Natural killer cell (primary cell): ENCODE data around the gene UBE2D4. TPM values are rescaled to one million over a fixed set of nuclear protein-coding genes. Genes with fewer than 3 reads are reported as not detected.

Experiments
- ATAC-seq, 3 donors: fragments of 150-1000 bp in 2 of 3; fragments of 200-7000 bp in 1 of 3; cut with Tn5 transposase; 1 replicate in 1 of 3; 2 replicates in 2 of 3; pipeline ENCODE4 v1.10.0; 2021; ENCODE audit warnings: mild to moderate bottlenecking in 2 of 3, moderate library complexity in 2 of 3
- DNase-seq, 2 donors: peaks; one replicate each; pipeline versions ENCODE4 v3.0.0 to v3.0.0-alpha.2; 2013 to 2021; ENCODE audit warnings: mixed read lengths in 1 of 2
- H3K27ac ChIP-seq: one replicate; pipeline ENCODE4 v1.5.1; 2013; ENCODE audit warnings: mild to moderate bottlenecking, low read length
- H3K27me3 ChIP-seq: one replicate; pipeline ENCODE4 v1.6.1; 2013; ENCODE audit warnings: low read length; ENCODE audit not compliant: control insufficient read depth, insufficient read depth
- H3K36me3 ChIP-seq: one replicate; pipeline ENCODE4 v1.6.1; 2013; ENCODE audit warnings: low read length; ENCODE audit not compliant: control insufficient read depth, insufficient read depth
- H3K4me1 ChIP-seq: one replicate; pipeline ENCODE4 v1.6.1; 2013; ENCODE audit warnings: low read length; ENCODE audit not compliant: control insufficient read depth, insufficient read depth
- H3K4me3 ChIP-seq: one replicate; pipeline ENCODE4 v1.5.1; 2013; ENCODE audit warnings: low read length
- H3K9me3 ChIP-seq: one replicate; pipeline ENCODE4 v1.6.1; 2013; ENCODE audit warnings: low read length; ENCODE audit not compliant: control insufficient read depth, insufficient read depth
- H3K27ac Mint-ChIP-seq, 2 donors: one replicate each; pipeline ENCODE4 v1.8.0; 2022; ENCODE audit warnings: mild to moderate bottlenecking in 2 of 2, mixed read lengths in 2 of 2, moderate library complexity in 1 of 2
- H3K27me3 Mint-ChIP-seq, 2 donors: one replicate each; pipeline ENCODE4 v1.8.0; 2022; ENCODE audit warnings: low read depth in 2 of 2, mixed read lengths in 2 of 2
- H3K36me3 Mint-ChIP-seq: one replicate; pipeline ENCODE4 v1.8.0; 2022; ENCODE audit warnings: mixed read lengths
- H3K4me1 Mint-ChIP-seq, 2 donors: one replicate each; pipeline ENCODE4 v1.8.0; 2022; ENCODE audit warnings: mixed read lengths in 2 of 2
- H3K4me3 Mint-ChIP-seq: one replicate; pipeline ENCODE4 v1.8.0; 2022; ENCODE audit warnings: mild to moderate bottlenecking, moderate library complexity, mixed read lengths
- H3K9me3 Mint-ChIP-seq, 2 donors: one replicate each; pipeline ENCODE4 v1.8.0; 2022; ENCODE audit warnings: mixed read lengths in 2 of 2
- whole genome bisulfite sequencing: methylation state at CpG from one replicate; pipeline ENCODE4 v1.1.7; 2013; ENCODE audit warnings: missing lambda C conversion rate; ENCODE audit not compliant: insufficient coverage; 5-methylcytosine and 5-hydroxymethylcytosine counted together
- intact Hi-C: fragments of 100-400 bp; cut with micrococcal nuclease; formaldehyde crosslinking; loops from one replicate; pipeline ENCODE4 v1.14.2; 2022
- total RNA-seq, 4 donors: library from RNA; stranded (reverse); fragments of 120-200 nt in 1 of 4; gene quantifications; one replicate each; pipeline versions ENCODE4 v1.2.3 to v1.2.4, GENCODE V29; 2013 to 2022
- TF ChIP-seq, protein P1 (sequence below): fragments of 200-600 bp; IDR thresholded peaks from one replicate; pipeline ENCODE4 v1.8.0; 2022; ENCODE audit warnings: antibody characterized with exemption

UBE2D4 gene
- total RNA-seq, 3 donors from 2014 or later (not counting 1 experiment from before 2014, with no cell fraction given), result 5.3 to 10.6 (median 9.6) TPM

DNA sequence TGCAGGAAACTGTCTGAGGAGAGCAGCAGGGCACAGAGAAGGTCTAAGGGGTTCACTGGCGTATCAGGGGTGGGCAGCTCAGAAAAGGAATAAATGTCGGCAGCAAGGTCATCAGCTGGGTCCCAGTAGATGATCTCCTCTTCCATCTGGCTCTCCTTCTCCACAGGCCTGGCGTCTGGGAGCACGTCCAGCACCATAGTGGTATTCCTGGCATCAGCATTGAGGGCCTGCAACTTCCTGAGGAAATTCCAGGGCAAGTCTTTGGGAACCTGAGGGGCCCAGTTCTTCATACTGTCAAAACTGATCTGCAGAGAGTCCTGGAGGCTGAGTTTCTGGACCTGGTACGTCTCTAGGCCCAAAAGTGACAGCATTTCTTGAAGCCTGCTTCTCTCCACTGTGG lies 47.4 kb upstream of the UBE2D4 start:
- intact Hi-C loops, result no loop called here
- 96% methylated on average over 5 of the region's 5 CpGs for WGBS
- Histone ChIP-seq H3K4me1 (peaks cover 13% of the 10 kb centered on the region), H3K36me3 (peaks cover 38% of the 10 kb centered on the region), H3K4me3 (no peak overlapping the region), H3K27ac (no peak overlapping the region), H3K9me3 (no peaks in the 10 kb centered on the region), H3K27me3 (no peaks in the 10 kb centered on the region)
- DNase-seq (no peak), ATAC-seq (no peak)
- Mint-ChIP-seq H3K4me1 (peaks cover 6 to 17% of the 10 kb centered on the region in 2 donors), H3K9me3 (no peaks in the 10 kb centered on the region), H3K4me3 (no peak overlapping the region), H3K27me3 (no peaks in the 10 kb centered on the region), H3K36me3 (peaks cover 8% of the 10 kb centered on the region), H3K27ac (peak overlapping the region in 1 of 2 donors; percentile 11)
- TF ChIP-seq, protein P1, sequence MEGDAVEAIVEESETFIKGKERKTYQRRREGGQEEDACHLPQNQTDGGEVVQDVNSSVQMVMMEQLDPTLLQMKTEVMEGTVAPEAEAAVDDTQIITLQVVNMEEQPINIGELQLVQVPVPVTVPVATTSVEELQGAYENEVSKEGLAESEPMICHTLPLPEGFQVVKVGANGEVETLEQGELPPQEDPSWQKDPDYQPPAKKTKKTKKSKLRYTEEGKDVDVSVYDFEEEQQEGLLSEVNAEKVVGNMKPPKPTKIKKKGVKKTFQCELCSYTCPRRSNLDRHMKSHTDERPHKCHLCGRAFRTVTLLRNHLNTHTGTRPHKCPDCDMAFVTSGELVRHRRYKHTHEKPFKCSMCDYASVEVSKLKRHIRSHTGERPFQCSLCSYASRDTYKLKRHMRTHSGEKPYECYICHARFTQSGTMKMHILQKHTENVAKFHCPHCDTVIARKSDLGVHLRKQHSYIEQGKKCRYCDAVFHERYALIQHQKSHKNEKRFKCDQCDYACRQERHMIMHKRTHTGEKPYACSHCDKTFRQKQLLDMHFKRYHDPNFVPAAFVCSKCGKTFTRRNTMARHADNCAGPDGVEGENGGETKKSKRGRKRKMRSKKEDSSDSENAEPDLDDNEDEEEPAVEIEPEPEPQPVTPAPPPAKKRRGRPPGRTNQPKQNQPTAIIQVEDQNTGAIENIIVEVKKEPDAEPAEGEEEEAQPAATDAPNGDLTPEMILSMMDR, result no peak

DNA sequence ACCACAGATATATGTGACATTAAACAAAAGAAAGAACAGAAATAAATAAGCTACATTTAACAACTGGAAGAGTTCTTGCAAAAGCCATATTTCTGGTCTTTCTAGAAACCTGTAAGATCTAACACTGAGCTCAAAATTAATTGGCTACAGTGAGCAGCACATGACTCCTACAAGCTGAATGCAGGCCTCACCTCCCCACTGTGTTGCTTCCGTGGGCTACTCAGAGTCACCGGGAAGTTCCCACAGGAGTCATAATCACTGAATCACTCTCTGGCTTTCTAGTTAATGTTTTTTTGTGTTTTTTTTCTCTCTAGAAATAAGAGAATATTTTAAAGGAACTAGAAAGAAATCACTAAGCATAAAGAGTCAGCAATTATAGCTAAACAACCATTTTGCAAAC lies 46.8 kb upstream of the UBE2D4 start:
- no peak for DNase-seq
- peaks cover 8% of the 10 kb centered on the region for H3K36me3 Mint-ChIP-seq
- no peak overlapping the region for H3K4me3 Mint-ChIP-seq
- intact Hi-C loops, result no loop called here
- H3K27ac Mint-ChIP-seq, result no peak overlapping the region
- Histone ChIP-seq H3K4me1 (peaks cover 13% of the 10 kb centered on the region), H3K27me3 (no peaks in the 10 kb centered on the region), H3K36me3 (peaks cover 43% of the 10 kb centered on the region), H3K9me3 (no peaks in the 10 kb centered on the region), H3K4me3 (no peak overlapping the region), H3K27ac (no peak overlapping the region)
- TF ChIP-seq, protein P1, result no peak
- H3K27me3 Mint-ChIP-seq, result no peaks in the 10 kb centered on the region
- peaks cover 6 to 17% of the 10 kb centered on the region in 2 donors for H3K4me1 Mint-ChIP-seq
- ATAC-seq, result no peak
- WGBS, result 100% methylated on average over 1 of the region's 2 CpGs
- no peaks in the 10 kb centered on the region for H3K9me3 Mint-ChIP-seq

DNA sequence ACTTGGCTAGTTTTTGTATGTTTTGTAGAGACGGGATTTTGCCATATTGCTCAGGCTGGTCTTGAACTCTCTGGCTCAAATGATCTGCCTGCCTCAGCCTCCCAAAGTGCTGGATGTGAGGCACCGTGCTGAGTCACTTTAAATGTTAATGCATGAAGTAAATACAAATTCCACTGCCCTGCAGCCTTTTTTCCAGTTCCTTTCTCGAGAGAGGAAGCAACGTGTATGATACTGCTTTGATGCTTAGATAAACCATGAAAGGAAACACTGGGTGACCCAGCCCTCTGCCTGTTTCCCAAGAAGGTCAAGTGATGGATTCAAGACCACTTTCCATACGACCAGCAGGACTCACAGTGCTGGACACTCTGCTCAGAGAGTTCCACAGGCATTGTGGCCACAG lies 45.6 kb upstream of the UBE2D4 start:
- Histone ChIP-seq H3K9me3 (no peaks in the 10 kb centered on the region), H3K27ac (no peak overlapping the region), H3K4me3 (no peak overlapping the region), H3K27me3 (no peaks in the 10 kb centered on the region), H3K4me1 (peaks cover 13% of the 10 kb centered on the region), H3K36me3 (peaks cover 47% of the 10 kb centered on the region)
- Mint-ChIP-seq H3K4me1 (peaks cover 6 to 13% of the 10 kb centered on the region in 2 donors), H3K4me3 (no peak overlapping the region), H3K27me3 (no peaks in the 10 kb centered on the region), H3K9me3 (no peaks in the 10 kb centered on the region), H3K36me3 (peaks cover 8% of the 10 kb centered on the region), H3K27ac (no peak overlapping the region)
- no peak for ATAC-seq
- no peak for DNase-seq
- 98% methylated on average over 5 of the region's 5 CpGs for WGBS
- TF ChIP-seq, protein P1, result no peak
- intact Hi-C loops, result no loop called here

DNA sequence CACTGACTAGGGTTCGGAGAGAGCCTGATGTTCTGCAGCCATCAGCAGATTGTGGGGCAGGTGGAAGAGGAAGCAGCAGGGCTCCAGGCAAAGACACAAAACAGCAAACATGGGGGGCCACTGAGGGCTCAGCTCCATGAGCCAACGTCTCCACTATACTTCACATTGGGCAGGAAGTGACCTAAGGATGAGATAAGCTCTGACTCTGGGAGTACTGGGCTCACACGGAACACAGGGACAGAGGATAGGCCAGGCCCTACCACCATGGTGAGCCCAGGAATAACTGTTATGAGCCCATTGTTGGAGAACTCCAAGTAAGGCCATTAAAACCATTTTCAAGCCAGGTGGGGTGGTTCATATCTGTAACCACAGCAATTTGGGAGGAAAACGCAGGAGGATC lies 42.0 kb upstream of the UBE2D4 start:
- 89% methylated on average over 4 of the region's 4 CpGs for WGBS

More for the DNA sequence above, 42.0 kb upstream of the UBE2D4 start:
- TF ChIP-seq, protein P1, result no peak
- no peaks in the 10 kb centered on the region for H3K9me3 ChIP-seq
- peaks cover 0 to 8% of the 10 kb centered on the region in 2 donors for H3K4me1 Mint-ChIP-seq
- H3K9me3 Mint-ChIP-seq, result no peaks in the 10 kb centered on the region
- no peaks in the 10 kb centered on the region for H3K4me1 ChIP-seq
- peaks cover 28% of the 10 kb centered on the region for H3K36me3 ChIP-seq
- H3K36me3 Mint-ChIP-seq, result peaks cover 8% of the 10 kb centered on the region
- no peak overlapping the region for H3K27ac Mint-ChIP-seq
- no peaks in the 10 kb centered on the region for H3K27me3 Mint-ChIP-seq
- no peak overlapping the region for H3K27ac ChIP-seq
- ATAC-seq (no peak), DNase-seq (no peak)
- no peaks in the 10 kb centered on the region for H3K27me3 ChIP-seq
- intact Hi-C loops, result no loop called here
- no peak overlapping the region for H3K4me3 Mint-ChIP-seq
- no peak overlapping the region for H3K4me3 ChIP-seq
